A673 (cell line): Measurements from ENCODE around the gene JOSD1.

Experiments
- CTCF ChIP-seq: fragments of 300-800, 200-600 bp; sonication (generic); conservative IDR thresholded peaks from 2 replicates; pipeline ENCODE4 v1.5.1; 2017; ENCODE audit warnings: low read depth, mild to moderate bottlenecking, antibody characterized with exemption, low read length, moderate library complexity, mixed read lengths
- EZH2 ChIP-seq: fragments of 200-600 bp; sonication (generic); IDR thresholded peaks from 2 replicates; pipeline ENCODE4 v1.6.1; 2017; ENCODE audit warnings: borderline replicate concordance, low read depth, mild to moderate bottlenecking, mixed read lengths, antibody characterized with exemption, low read length; ENCODE audit not compliant: poor library complexity, severe bottlenecking

GRCh38 chr22:38696606-38697424, 3.9 kb downstream of the JOSD1 start:
- TF ChIP-seq CTCF (no peak), EZH2 (no peak)
